ENCODE data around the gene MAP3K13. TPM values are rescaled to one million over a fixed set of nuclear protein-coding genes. Genes with fewer than 3 reads are reported as not detected.

Gene MAP3K13
- total and polyA plus RNA-seq, 2 of the 13 experiments (the other 11 are each of a cell fraction or from before 2014, with no cell fraction given): 24.2 to 26.5 TPM

GRCh38 chr3:185498503-185499396, 135.8 kb downstream of the MAP3K13 start, which contains the start of gene TMEM41A (continued):
- TF ChIP-seq ZHX1 (CRISPR knock-in tag; IDR thresholded peaks at IDR 0.05; ENCODE audit: low read depth) (no peak; the same call in 1 of the 2 replicates), FOXP4 (CRISPR knock-in tag; IDR thresholded peaks at IDR 0.05) (peak; percentile 52), SIN3B (IDR thresholded peaks at IDR 0.05; ENCODE audit: low read length) (peak; percentile 97), FOXM1 (CRISPR knock-in tag; IDR thresholded peaks at IDR 0.05) (0 out of 2 replicates have a peak, but pooled peaks have one; percentile 57), YEATS2 (CRISPR knock-in tag; IDR thresholded peaks at IDR 0.05; ENCODE audit: borderline replicate concordance) (peak; percentile 98), TEF (CRISPR knock-in tag; IDR thresholded peaks at IDR 0.05) (peak; percentile 71; the same call in 1 of the 2 replicates), PITX1 (CRISPR knock-in tag; IDR thresholded peaks at IDR 0.05) (peak; percentile 69; the same call in 1 of the 2 replicates), HNF4G (IDR thresholded peaks at IDR 0.05; ENCODE audit: borderline replicate concordance, low read depth, low read length) (peak; percentile 41; the same call in 1 of the 2 replicates), HNF4G (CRISPR knock-in tag; IDR thresholded peaks at IDR 0.05; ENCODE audit: borderline replicate concordance, low read depth) (peak; percentile 69; the same call in 1 of the 2 replicates), NKX3-1 (CRISPR knock-in tag; IDR thresholded peaks at IDR 0.05) (no peak), NFAT5 (CRISPR knock-in tag; IDR thresholded peaks at IDR 0.05) (no peak), ZNF549 (CRISPR knock-in tag; IDR thresholded peaks at IDR 0.05) (no peak)
- TF ChIP-seq, protein P1, sequence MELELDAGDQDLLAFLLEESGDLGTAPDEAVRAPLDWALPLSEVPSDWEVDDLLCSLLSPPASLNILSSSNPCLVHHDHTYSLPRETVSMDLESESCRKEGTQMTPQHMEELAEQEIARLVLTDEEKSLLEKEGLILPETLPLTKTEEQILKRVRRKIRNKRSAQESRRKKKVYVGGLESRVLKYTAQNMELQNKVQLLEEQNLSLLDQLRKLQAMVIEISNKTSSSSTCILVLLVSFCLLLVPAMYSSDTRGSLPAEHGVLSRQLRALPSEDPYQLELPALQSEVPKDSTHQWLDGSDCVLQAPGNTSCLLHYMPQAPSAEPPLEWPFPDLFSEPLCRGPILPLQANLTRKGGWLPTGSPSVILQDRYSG (CRISPR knock-in tag; IDR thresholded peaks at IDR 0.05): no peak

Measured in HepG2 (cell line).